HEK293 (cell line): ENCODE measurements around the gene MED28.

ENCODE experiments used
- CTCF ChIA-PET: fragments of 350-600 bp; formaldehyde crosslinking; extraction: SDS; loops from one replicate; lab custom pipeline; 2021; ENCODE audit warnings: antibody characterized with exemption; lab: Yijun Ruan, JAX
- POLR2A ChIA-PET: fragments of 300-600 bp; formaldehyde crosslinking; extraction: SDS; loops from one replicate; lab custom pipeline; 2020; ENCODE audit warnings: antibody characterized with exemption, inconsistent platforms; lab: Yijun Ruan, JAX
- H3K27ac ChIP-seq: fragments of 200-500 bp; sonication (Bioruptor generic); 2 replicates; pipeline ENCODE4 v1.5.1; 2014; ENCODE audit warnings: low read depth, low read length, control low read depth, inconsistent platforms; ENCODE audit errors: extremely low read depth
- H3K36me3 ChIP-seq, 2 experiments: fragments of 200-500 bp in 1 of 2; sonication (Bioruptor generic) in 1 of 2; 1 replicate in 1 of 2; 2 replicates in 1 of 2; pipeline ENCODE4 v1.5.1; 2014 to 2017; ENCODE audit warnings: inconsistent platforms in 2 of 2, low read length in 2 of 2; ENCODE audit not compliant: control insufficient read depth in 2 of 2, insufficient read depth in 1 of 2
- H3K4me1 ChIP-seq: fragments of 200-500 bp; sonication (Bioruptor generic); 2 replicates; pipeline ENCODE4 v1.5.1; 2014; ENCODE audit warnings: mild to moderate bottlenecking, low read length, inconsistent platforms; ENCODE audit not compliant: control insufficient read depth, insufficient read depth
- H3K4me3 ChIP-seq: 2 replicates; pipeline ENCODE4 v1.5.1; 2011; ENCODE audit warnings: low read depth, mild to moderate bottlenecking, control low read depth, low read length, moderate library complexity
- H3K9me3 ChIP-seq: fragments of 200-500 bp; sonication (Bioruptor generic); 2 replicates; pipeline ENCODE4 v1.5.1; 2014; ENCODE audit warnings: low read depth, low read length, inconsistent platforms; ENCODE audit not compliant: control insufficient read depth, insufficient read depth
- ELK4 ChIP-seq: IDR thresholded peaks from 2 replicates; pipeline ENCODE4 v1.6.1; 2011; ENCODE audit warnings: mild to moderate bottlenecking, low read depth, low read length, borderline replicate concordance
- GLI4 ChIP-seq: fragments of 450-650 bp; formaldehyde crosslinking; IDR thresholded peaks from 2 replicates; pipeline ENCODE4 v1.5.1; 2016; ENCODE audit warnings: missing biosample characterization, missing genetic modification characterization
- KLF10 ChIP-seq: fragments of 450-650 bp; IDR thresholded peaks from 2 replicates; pipeline ENCODE4 v1.5.1; 2018; ENCODE audit warnings: missing biosample characterization, mild to moderate bottlenecking, missing genetic modification characterization
- KLF8 ChIP-seq: fragments of 450-650 bp; formaldehyde crosslinking; IDR thresholded peaks from 2 replicates; pipeline ENCODE4 v1.5.1; 2016; ENCODE audit warnings: missing biosample characterization, missing genetic modification characterization
- PBX3 ChIP-seq: sonication (generic); formaldehyde crosslinking; IDR thresholded peaks from 2 replicates; pipeline ENCODE4 v1.8.1; 2022; ENCODE audit warnings: mild to moderate bottlenecking, moderate library complexity, missing genetic modification reagents
- RBAK ChIP-seq: fragments of 450-650 bp; formaldehyde crosslinking; IDR thresholded peaks from 2 replicates; pipeline ENCODE4 v1.5.1; 2016; ENCODE audit warnings: missing biosample characterization, missing genetic modification characterization
- REPIN1 ChIP-seq: fragments of 450-650 bp; formaldehyde crosslinking; IDR thresholded peaks from 2 replicates; pipeline ENCODE4 v1.5.1; 2017; ENCODE audit warnings: missing biosample characterization, missing genetic modification characterization, low read depth
- ZBTB48 ChIP-seq: fragments of 450-650 bp; formaldehyde crosslinking; IDR thresholded peaks from 2 replicates; pipeline ENCODE4 v1.5.1; 2016; ENCODE audit warnings: missing biosample characterization, missing genetic modification characterization
- ZBTB49 ChIP-seq: fragments of 450-650 bp; formaldehyde crosslinking; IDR thresholded peaks from 2 replicates; pipeline ENCODE4 v1.5.1; 2016; ENCODE audit warnings: missing biosample characterization, missing genetic modification characterization, low read depth
- ZFP3 ChIP-seq: fragments of 450-650 bp; formaldehyde crosslinking; IDR thresholded peaks from 2 replicates; pipeline ENCODE4 v1.5.1; 2016; ENCODE audit warnings: low read depth, missing biosample characterization, missing genetic modification characterization
- ZNF132 ChIP-seq: fragments of 450-650 bp; formaldehyde crosslinking; IDR thresholded peaks from 2 replicates; pipeline ENCODE4 v1.5.1; 2017; ENCODE audit warnings: missing biosample characterization, missing genetic modification characterization, borderline replicate concordance
- ZNF214 ChIP-seq: fragments of 450-650 bp; formaldehyde crosslinking; IDR thresholded peaks from 2 replicates; pipeline ENCODE4 v1.5.1; 2017; ENCODE audit warnings: missing biosample characterization, mild to moderate bottlenecking, missing genetic modification characterization, borderline replicate concordance
- ZNF24 ChIP-seq: fragments of 450-650 bp; formaldehyde crosslinking; IDR thresholded peaks from 2 replicates; pipeline ENCODE4 v1.5.1; 2016; ENCODE audit warnings: missing biosample characterization, missing genetic modification characterization
- ZNF544 ChIP-seq: fragments of 450-650 bp; formaldehyde crosslinking; IDR thresholded peaks from 2 replicates; pipeline ENCODE4 v1.5.0; 2017; ENCODE audit warnings: missing biosample characterization, missing genetic modification characterization
- ZNF626 ChIP-seq: fragments of 450-650 bp; sonication (Bioruptor Pico); formaldehyde crosslinking; IDR thresholded peaks from 2 replicates; pipeline ENCODE4 v1.5.1; 2018; ENCODE audit warnings: missing biosample characterization, missing genetic modification characterization, inconsistent platforms
- ZNF639 ChIP-seq: fragments of 450-650 bp; formaldehyde crosslinking; IDR thresholded peaks from 2 replicates; pipeline ENCODE4 v1.5.1; 2016; ENCODE audit warnings: missing biosample characterization, missing genetic modification characterization
- ZNF654 ChIP-seq: fragments of 450-650 bp; formaldehyde crosslinking; IDR thresholded peaks from 2 replicates; pipeline ENCODE4 v1.5.1; 2016; ENCODE audit warnings: low read depth, missing biosample characterization, missing genetic modification characterization
- ZNF768 ChIP-seq: fragments of 450-650 bp; formaldehyde crosslinking; IDR thresholded peaks from 2 replicates; pipeline ENCODE4 v1.5.1; 2018; ENCODE audit warnings: missing biosample characterization, mild to moderate bottlenecking, missing genetic modification characterization
- ZNF830 ChIP-seq: fragments of 450-650 bp; IDR thresholded peaks from 2 replicates; pipeline ENCODE4 v1.5.0; 2018; ENCODE audit warnings: missing biosample characterization, missing genetic modification characterization, low read depth, mild to moderate bottlenecking, moderate library complexity
- ZSCAN5A ChIP-seq: fragments of 450-650 bp; formaldehyde crosslinking; IDR thresholded peaks from 2 replicates; pipeline ENCODE4 v1.5.1; 2016; ENCODE audit warnings: missing biosample characterization, missing genetic modification characterization

MED28 gene

GRCh38 chr4:17618926-17619325, 4.5 kb downstream of the MED28 start:
- POLR2A ChIA-PET, result no interaction called here
- Histone ChIP-seq H3K4me1 (no peaks in the 10 kb centered on the region), H3K27ac (no peak overlapping the region), H3K9me3 (no peaks in the 10 kb centered on the region), H3K4me3 (no peak overlapping the region)
- CTCF ChIA-PET, result no interaction called here
- TF ChIP-seq ZSCAN5A (no peak), ZNF639 (tag by site-specific recombination) (no peak), ZNF626 (tag by site-specific recombination) (no peak), ZFP3 (tag by site-specific recombination) (no peak), KLF8 (tag by site-specific recombination) (no peak), ZNF132 (tag by site-specific recombination) (no peak), PBX3 (no peak), REPIN1 (tag by site-specific recombination) (no peak), ZNF654 (tag by site-specific recombination) (no peak), ZNF830 (tag by site-specific recombination) (no peak)
- TF ChIP-seq, all 188 proteins: peak for 0
- H3K36me3 ChIP-seq, result peaks cover 22 to 76% of the 10 kb centered on the region in 2 experiments

GRCh38 chr4:17619416-17620105, 5.1 kb downstream of the MED28 start:
- no peaks in the 10 kb centered on the region for H3K4me1 ChIP-seq
- POLR2A ChIA-PET, result no interaction called here
- no peak overlapping the region for H3K4me3 ChIP-seq
- H3K9me3 ChIP-seq, result no peaks in the 10 kb centered on the region
- H3K36me3 ChIP-seq, result peaks cover 22 to 82% of the 10 kb centered on the region in 2 experiments
- no peak for TF ChIP-seq ZNF544 (tag by site-specific recombination)
- TF ChIP-seq ZBTB48, result no peak
- no peak for TF ChIP-seq RBAK (tag by site-specific recombination)
- no peak for TF ChIP-seq ZSCAN5A
- no peak for TF ChIP-seq ZNF24 (tag by site-specific recombination)
- no peak for TF ChIP-seq ZNF768
- no peak for TF ChIP-seq ZNF214
- H3K27ac ChIP-seq, result no peak overlapping the region
- CTCF ChIA-PET, result interaction anchor here (0.6 kb wide), 1 partner anchor 157 kb away, joined by 3 read pairs; no protein-coding TSS in a partner anchor

- CTCF ChIA-PET, result no interaction called here
- POLR2A ChIA-PET, result no interaction called here
- peaks cover 35 to 98% of the 10 kb centered on the region in 2 experiments for H3K36me3 ChIP-seq
- TF ChIP-seq ZNF132 (tag by site-specific recombination) (no peak), KLF10 (tag by site-specific recombination) (no peak), ELK4 (no peak), GLI4 (tag by site-specific recombination) (no peak), ZBTB49 (tag by site-specific recombination) (no peak)
Observed at GRCh38 chr4:17623451-17624001, 9.1 kb downstream of the MED28 start.

More at GRCh38 chr4:17623451-17624001, 9.1 kb downstream of the MED28 start:
- Histone ChIP-seq H3K9me3 (no peaks in the 10 kb centered on the region), H3K4me3 (no peak overlapping the region), H3K4me1 (no peaks in the 10 kb centered on the region), H3K27ac (no peak overlapping the region)
